Transverse colon (tissue), 4 donors: ENCODE results near the gene KRTAP10-8. TPM values are rescaled to one million over a fixed set of nuclear protein-coding genes. Genes with fewer than 3 reads are reported as not detected.

ENCODE experiments used
- DNase-seq: peaks from one replicate; pipeline ENCODE4 v3.0.0-alpha.2; 2019
- H3K27ac ChIP-seq, 4 donors: fragments of 200-600 bp; sonication (generic); 2 replicates each; pipeline ENCODE4 v1.5.1; 2016 to 2018; ENCODE audit warnings: inconsistent platforms in 4 of 4
- H3K27me3 ChIP-seq: fragments of 200-600 bp; sonication (generic); 2 replicates; pipeline ENCODE4 v1.5.1; 2017; ENCODE audit warnings: inconsistent platforms
- H3K36me3 ChIP-seq, 4 donors: fragments of 200-600 bp; sonication (generic); 2 replicates each; pipeline ENCODE4 v1.5.1; 2017 to 2019; ENCODE audit warnings: inconsistent platforms in 4 of 4
- H3K4me1 ChIP-seq, 4 donors: fragments of 200-600 bp; sonication (generic); 2 replicates each; pipeline ENCODE4 v1.5.1; 2017 to 2020; ENCODE audit warnings: inconsistent platforms in 4 of 4
- H3K4me3 ChIP-seq, 4 donors: fragments of 200-600 bp; sonication (generic); 1 replicate in 1 of 4; 2 replicates in 3 of 4; pipeline versions ENCODE4 v1.5.1 to v1.6.1; 2017 to 2019; ENCODE audit warnings: inconsistent platforms in 4 of 4
- H3K9me3 ChIP-seq, 2 donors: fragments of 200-600 bp; sonication (generic); 2 replicates each; pipeline ENCODE4 v1.5.1; 2017 to 2019; ENCODE audit warnings: inconsistent platforms in 2 of 2
- CTCF ChIP-seq, 5 experiments: fragments of 200-600 bp in 3 of 5; fragments of 450-650 bp in 2 of 5; sonication (generic) in 3 of 5; IDR thresholded peaks; 1 replicate in 2 of 5; 2 replicates in 3 of 5; pipeline ENCODE4 v1.5.1; 2016 to 2017; ENCODE audit warnings: antibody characterized with exemption in 5 of 5, inconsistent platforms in 3 of 5, mild to moderate bottlenecking in 2 of 5, moderate library complexity in 1 of 5
- EP300 ChIP-seq: sonication (generic); formaldehyde crosslinking; IDR thresholded peaks from one replicate; pipeline ENCODE4 v1.6.1; 2017; ENCODE audit warnings: antibody characterized with exemption, low read depth
- POLR2A ChIP-seq: fragments of 450-650 bp; IDR thresholded peaks from one replicate; pipeline ENCODE4 v1.6.1; 2016; ENCODE audit warnings: antibody characterized with exemption, mild to moderate bottlenecking, moderate library complexity
- POLR2AphosphoS5 ChIP-seq, 3 donors: sonication (generic); formaldehyde crosslinking; IDR thresholded peaks; one replicate each; pipeline ENCODE4 v1.6.1; 2016; ENCODE audit warnings: antibody characterized with exemption in 3 of 3
- WGBS, 2 donors: methylation state at CpG; one replicate each; pipeline ENCODE4 v1.1.5; 2018; ENCODE audit warnings: low coverage in 1 of 2; 5-methylcytosine and 5-hydroxymethylcytosine counted together
- in situ Hi-C, 4 donors: fragments of 200-750 bp; cut with MboI; loops; one replicate each; pipeline versions ENCODE4 v1.15.0 to v1.15.1; 2017; ENCODE audit warnings: low sequenced_read_pairs in 3 of 4, low pct_ligation_motif_present in 1 of 4, low pct_unique_long_range_greater_than_20kb in 1 of 4
- intact Hi-C: fragments of 100-400 bp; cut with DNase I; formaldehyde crosslinking; loops from one replicate; pipeline ENCODE4 v1.15.1; 2023; ENCODE audit warnings: low total_unique reads
- total RNA-seq, 4 donors: library from RNA; depleted of rRNA; stranded (reverse); fragments of >200 nt; gene quantifications; one replicate each; pipeline ENCODE4 v1.1.0, GENCODE V29; 2016

KRTAP10-8 gene
- total RNA-seq, 4 donors from 2014 or later: not detected

- no peak for TF ChIP-seq CTCF (IDR thresholded peaks at IDR 0.05)
- TF ChIP-seq POLR2AphosphoS5 (IDR thresholded peaks at IDR 0.05): no peak
- no peak for TF ChIP-seq POLR2A
- no peak for TF ChIP-seq EP300
- Histone ChIP-seq H3K4me1 (no peaks in the 10 kb centered on the region), H3K4me3 (no peak overlapping the region), H3K9me3 (no peaks in the 10 kb centered on the region), H3K27ac (no peak overlapping the region), H3K36me3 (no peaks in the 10 kb centered on the region), H3K27me3 (peaks cover 6% of the 10 kb centered on the region)
- 91% methylated on average over 18 of the region's 18 CpGs; no CpG with 5 or more reads in 1 of the 2 donors for WGBS, 2 donors
- DNase-seq: no peak
- in situ Hi-C loops (no loop called here), intact Hi-C loops (no loop called here)
These were observed 44.3 kb upstream of the KRTAP10-8 start for GRCh38 chr21:44567481-44568171.

DNA sequence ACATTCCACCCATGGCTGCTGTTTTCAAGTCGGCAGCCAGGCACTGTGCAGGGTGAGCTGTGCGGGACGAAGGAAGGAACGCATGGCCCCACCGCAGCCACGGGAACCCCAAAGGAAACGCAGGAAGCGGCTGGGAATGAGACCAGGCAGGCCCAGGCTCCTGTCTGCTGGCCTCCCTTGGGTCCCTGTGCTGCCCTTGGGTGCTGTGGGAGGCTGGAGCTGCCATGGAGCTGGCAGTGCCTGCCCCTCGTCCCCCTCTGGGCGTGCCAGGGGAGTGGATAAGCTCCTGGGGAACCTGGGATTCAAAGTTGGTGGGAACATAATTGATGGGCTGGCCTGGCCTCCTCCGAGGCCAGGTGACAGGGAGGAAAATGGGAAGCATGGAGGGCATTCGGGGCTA lies 43.6 kb upstream of the KRTAP10-8 start:
- no peak for TF ChIP-seq CTCF (IDR thresholded peaks at IDR 0.05)
- no peak for TF ChIP-seq POLR2A
- no peak for TF ChIP-seq EP300
- no peak for TF ChIP-seq POLR2AphosphoS5 (IDR thresholded peaks at IDR 0.05)
- H3K27ac ChIP-seq: no peak overlapping the region
- no peaks in the 10 kb centered on the region for H3K9me3 ChIP-seq
- intact Hi-C loops (no loop called here), in situ Hi-C loops (no loop called here)
- H3K4me1 ChIP-seq: no peaks in the 10 kb centered on the region
- H3K36me3 ChIP-seq: no peaks in the 10 kb centered on the region
- no peak overlapping the region for H3K4me3 ChIP-seq
- 84% methylated on average over 11 of the region's 12 CpGs; no CpG with 5 or more reads in 1 of the 2 donors for WGBS, 2 donors
- peaks cover 6% of the 10 kb centered on the region for H3K27me3 ChIP-seq
- DNase-seq: no peak

- TF ChIP-seq CTCF (IDR thresholded peaks at IDR 0.05): no peak
- no peak for TF ChIP-seq POLR2A
- TF ChIP-seq POLR2AphosphoS5 (IDR thresholded peaks at IDR 0.05): no peak
- no peak for TF ChIP-seq EP300
These were observed 43.0 kb upstream of the KRTAP10-8 start for GRCh38 chr21:44568667-44569556.

GRCh38 chr21:44569861-44570517 lies 41.9 kb upstream of the KRTAP10-8 start:
- Histone ChIP-seq H3K4me1 (peaks cover 0 to 9% (median 8%) of the 10 kb centered on the region in 4 donors), H3K27ac (no peak overlapping the region), H3K9me3 (no peaks in the 10 kb centered on the region), H3K27me3 (peaks cover 4% of the 10 kb centered on the region), H3K4me3 (no peak overlapping the region), H3K36me3 (no peaks in the 10 kb centered on the region)
- intact Hi-C loops: no loop called here
- WGBS, 2 donors: 78% methylated on average over 9 of the region's 12 CpGs; no CpG with 5 or more reads in 1 of the 2 donors
- TF ChIP-seq EP300 (no peak), POLR2AphosphoS5 (IDR thresholded peaks at IDR 0.05) (no peak), CTCF (IDR thresholded peaks at IDR 0.05) (no peak), POLR2A (no peak)
- DNase-seq: no peak
- in situ Hi-C loops: no loop called here

More at GRCh38 chr21:44568667-44569556, 43.0 kb upstream of the KRTAP10-8 start:
- Histone ChIP-seq H3K4me1 (peaks cover 0 to 2% (median 0%) of the 10 kb centered on the region in 4 donors), H3K27ac (no peak overlapping the region), H3K27me3 (peaks cover 2% of the 10 kb centered on the region), H3K4me3 (no peak overlapping the region), H3K36me3 (no peaks in the 10 kb centered on the region), H3K9me3 (no peaks in the 10 kb centered on the region)
- DNase-seq: no peak
- in situ Hi-C loops: no loop called here
- WGBS, 2 donors: 69 to 90% methylated on average over 10 to 27 of the region's 27 CpGs
- intact Hi-C loops: no loop called here
